Panc1 (cell line): ENCODE results near the gene VAV3. TPM values are rescaled to one million over a fixed set of nuclear protein-coding genes. Genes with fewer than 3 reads are reported as not detected.

Experiments
- ATAC-seq: fragments of 200-7000 bp; cut with Tn5 transposase; 2 replicates; pipeline ENCODE4 v1.9.1; 2020; ENCODE audit warnings: mild to moderate bottlenecking, moderate library complexity
- BruUV-seq: library from RNA; stranded (reverse); fragments of 400-500 nt; replicated peaks from 2 replicates; lab custom pipeline; 2021; lab: Mats Ljungman, UMichigan
- CTCF ChIA-PET: fragments of 300-600 bp; sonication (Branson Sonifier 250); formaldehyde crosslinking; loops from one replicate; lab custom pipeline; 2022; ENCODE audit warnings: antibody characterized with exemption; lab: Charles Lee
- POLR2A ChIA-PET: fragments of 300-600 bp; sonication (Branson Sonifier 250); formaldehyde crosslinking; loops from one replicate; lab custom pipeline; 2022; ENCODE audit warnings: antibody characterized with exemption; lab: Charles Lee
- DNase-seq: peaks from one replicate; pipeline ENCODE4 v3.0.0-alpha.2; 2010; ENCODE audit warnings: low read depth, low spot score
- H3K27ac ChIP-seq: 2 replicates; pipeline ENCODE4 v1.5.1; 2011; ENCODE audit warnings: mild to moderate bottlenecking, low read length, inconsistent platforms
- H3K27me3 ChIP-seq: fragments of 200-500 bp; sonication (Bioruptor generic); 2 replicates; pipeline ENCODE4 v1.6.0; 2014; ENCODE audit warnings: low read length, inconsistent platforms; ENCODE audit not compliant: control insufficient read depth, insufficient read depth
- H3K36me3 ChIP-seq: fragments of 200-500 bp; sonication (Bioruptor generic); 2 replicates; pipeline ENCODE4 v1.5.1; 2014; ENCODE audit warnings: inconsistent platforms, mild to moderate bottlenecking, low read length, moderate library complexity; ENCODE audit not compliant: control insufficient read depth, insufficient read depth
- H3K4me1 ChIP-seq: 2 replicates; pipeline ENCODE4 v1.5.1; 2011; ENCODE audit warnings: inconsistent platforms, mild to moderate bottlenecking, low read length, moderate library complexity; ENCODE audit not compliant: control insufficient read depth, insufficient read depth
- H3K4me3 ChIP-seq, 2 experiments: 2 replicates each; pipeline ENCODE4 v1.5.1; 2011 to 2012; ENCODE audit warnings: low read depth in 2 of 2, low read length in 2 of 2, mild to moderate bottlenecking in 2 of 2, inconsistent platforms in 1 of 2, moderate library complexity in 1 of 2
- H3K9me3 ChIP-seq: fragments of 200-500 bp; sonication (Bioruptor generic); 2 replicates; pipeline ENCODE4 v1.5.1; 2014; ENCODE audit warnings: low read depth, mild to moderate bottlenecking, inconsistent platforms, low read length, moderate library complexity; ENCODE audit not compliant: control insufficient read depth, insufficient read depth
- POLR2AphosphoS5 ChIP-seq: IDR thresholded peaks from 2 replicates; pipeline ENCODE4 v1.6.1; 2012; ENCODE audit warnings: mild to moderate bottlenecking, low read depth, low read length, moderate library complexity
- SIN3A ChIP-seq: IDR thresholded peaks from 2 replicates; pipeline ENCODE4 v1.6.1; 2012; ENCODE audit warnings: low read depth, mild to moderate bottlenecking, low read length, moderate library complexity, borderline replicate concordance; ENCODE audit not compliant: insufficient read depth
- TCF7L2 ChIP-seq: IDR thresholded peaks from 2 replicates; pipeline ENCODE4 v1.6.1; 2011; ENCODE audit warnings: mild to moderate bottlenecking, low read depth, low read length, inconsistent platforms
- in situ Hi-C: cut with HindIII; loops from 2 replicates; pipeline ENCODE4 v1.10.0; 2016; ENCODE audit warnings: low sequenced_read_pairs, low pct_unique_long_range_greater_than_20kb
- intact Hi-C: fragments of 100-400 bp; cut with micrococcal nuclease; formaldehyde crosslinking; loops from one replicate; pipeline ENCODE4 v1.10.0; 2022; ENCODE audit not compliant: unreplicated experiment
- total RNA-seq: library from RNA; stranded (reverse); gene quantifications from one replicate; pipeline ENCODE4 v1.2.1, GENCODE V29; 2021; ENCODE audit not compliant: unreplicated experiment
- TF ChIP-seq, protein P1 (sequence below): fragments of 450-650 bp; IDR thresholded peaks from 2 replicates; pipeline ENCODE4 v1.5.1; 2017; ENCODE audit warnings: mild to moderate bottlenecking
- TF ChIP-seq, protein P2 (sequence below), 2 experiments: IDR thresholded peaks; 2 replicates each; pipeline ENCODE4 v1.6.1; 2011 to 2012; ENCODE audit warnings: low read depth in 2 of 2, control low read depth in 1 of 2, low read length in 1 of 2, mild to moderate bottlenecking in 1 of 2, moderate library complexity in 1 of 2; ENCODE audit not compliant: insufficient read depth in 1 of 2

Gene VAV3
- total RNA-seq, 1 experiment from 2014 or later: 0.23 TPM

DNA sequence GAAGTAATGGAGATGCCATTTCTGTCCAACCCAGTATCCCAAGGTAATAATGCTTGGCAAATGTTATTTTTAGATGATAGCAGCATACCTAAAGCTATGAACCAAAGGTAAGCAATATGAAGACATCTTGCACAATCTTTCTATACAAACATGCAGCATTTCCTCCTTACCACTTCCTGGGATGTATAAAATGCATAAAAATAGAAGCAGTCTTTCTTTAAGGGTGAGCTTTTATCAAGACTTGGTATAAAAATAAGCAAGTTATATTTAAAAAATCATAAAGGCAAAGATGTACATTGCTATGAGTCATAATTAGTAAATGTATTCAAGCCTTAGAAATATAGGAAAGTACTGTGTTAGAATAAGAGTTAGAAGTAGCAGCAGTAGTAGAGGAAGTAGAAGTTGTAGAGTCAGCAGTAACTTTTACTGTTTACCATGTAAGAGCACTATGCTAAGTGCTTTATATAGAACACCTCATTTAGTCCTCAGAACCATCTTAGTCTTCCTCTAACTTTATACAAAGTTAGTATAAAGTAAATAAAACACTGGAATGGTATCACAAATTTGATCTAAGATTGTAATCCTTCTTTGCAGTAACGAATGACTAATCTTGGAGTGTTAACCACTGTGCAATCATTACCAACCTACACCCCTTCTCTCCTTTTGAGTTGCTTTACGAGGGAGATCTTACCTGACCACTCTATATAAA lies 371.3 kb downstream of the VAV3 start:
- BruUV-seq: no TSS peak
- in situ Hi-C loops: no loop called here
- ChIA-PET CTCF (no interaction called here), POLR2A (no interaction called here)
- Histone ChIP-seq H3K4me1 (no peaks in the 10 kb centered on the region), H3K9me3 (no peaks in the 10 kb centered on the region), H3K27me3 (no peaks in the 10 kb centered on the region), H3K27ac (no peak overlapping the region), H3K36me3 (no peaks in the 10 kb centered on the region; the same call in 1 of the 2 replicates), H3K4me3 (no peak overlapping the region)
- intact Hi-C loops: no loop called here
- no peak for DNase-seq
- TF ChIP-seq POLR2AphosphoS5: no peak
- TF ChIP-seq, protein P1, sequence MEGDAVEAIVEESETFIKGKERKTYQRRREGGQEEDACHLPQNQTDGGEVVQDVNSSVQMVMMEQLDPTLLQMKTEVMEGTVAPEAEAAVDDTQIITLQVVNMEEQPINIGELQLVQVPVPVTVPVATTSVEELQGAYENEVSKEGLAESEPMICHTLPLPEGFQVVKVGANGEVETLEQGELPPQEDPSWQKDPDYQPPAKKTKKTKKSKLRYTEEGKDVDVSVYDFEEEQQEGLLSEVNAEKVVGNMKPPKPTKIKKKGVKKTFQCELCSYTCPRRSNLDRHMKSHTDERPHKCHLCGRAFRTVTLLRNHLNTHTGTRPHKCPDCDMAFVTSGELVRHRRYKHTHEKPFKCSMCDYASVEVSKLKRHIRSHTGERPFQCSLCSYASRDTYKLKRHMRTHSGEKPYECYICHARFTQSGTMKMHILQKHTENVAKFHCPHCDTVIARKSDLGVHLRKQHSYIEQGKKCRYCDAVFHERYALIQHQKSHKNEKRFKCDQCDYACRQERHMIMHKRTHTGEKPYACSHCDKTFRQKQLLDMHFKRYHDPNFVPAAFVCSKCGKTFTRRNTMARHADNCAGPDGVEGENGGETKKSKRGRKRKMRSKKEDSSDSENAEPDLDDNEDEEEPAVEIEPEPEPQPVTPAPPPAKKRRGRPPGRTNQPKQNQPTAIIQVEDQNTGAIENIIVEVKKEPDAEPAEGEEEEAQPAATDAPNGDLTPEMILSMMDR: no peak
- TF ChIP-seq, protein P2, sequence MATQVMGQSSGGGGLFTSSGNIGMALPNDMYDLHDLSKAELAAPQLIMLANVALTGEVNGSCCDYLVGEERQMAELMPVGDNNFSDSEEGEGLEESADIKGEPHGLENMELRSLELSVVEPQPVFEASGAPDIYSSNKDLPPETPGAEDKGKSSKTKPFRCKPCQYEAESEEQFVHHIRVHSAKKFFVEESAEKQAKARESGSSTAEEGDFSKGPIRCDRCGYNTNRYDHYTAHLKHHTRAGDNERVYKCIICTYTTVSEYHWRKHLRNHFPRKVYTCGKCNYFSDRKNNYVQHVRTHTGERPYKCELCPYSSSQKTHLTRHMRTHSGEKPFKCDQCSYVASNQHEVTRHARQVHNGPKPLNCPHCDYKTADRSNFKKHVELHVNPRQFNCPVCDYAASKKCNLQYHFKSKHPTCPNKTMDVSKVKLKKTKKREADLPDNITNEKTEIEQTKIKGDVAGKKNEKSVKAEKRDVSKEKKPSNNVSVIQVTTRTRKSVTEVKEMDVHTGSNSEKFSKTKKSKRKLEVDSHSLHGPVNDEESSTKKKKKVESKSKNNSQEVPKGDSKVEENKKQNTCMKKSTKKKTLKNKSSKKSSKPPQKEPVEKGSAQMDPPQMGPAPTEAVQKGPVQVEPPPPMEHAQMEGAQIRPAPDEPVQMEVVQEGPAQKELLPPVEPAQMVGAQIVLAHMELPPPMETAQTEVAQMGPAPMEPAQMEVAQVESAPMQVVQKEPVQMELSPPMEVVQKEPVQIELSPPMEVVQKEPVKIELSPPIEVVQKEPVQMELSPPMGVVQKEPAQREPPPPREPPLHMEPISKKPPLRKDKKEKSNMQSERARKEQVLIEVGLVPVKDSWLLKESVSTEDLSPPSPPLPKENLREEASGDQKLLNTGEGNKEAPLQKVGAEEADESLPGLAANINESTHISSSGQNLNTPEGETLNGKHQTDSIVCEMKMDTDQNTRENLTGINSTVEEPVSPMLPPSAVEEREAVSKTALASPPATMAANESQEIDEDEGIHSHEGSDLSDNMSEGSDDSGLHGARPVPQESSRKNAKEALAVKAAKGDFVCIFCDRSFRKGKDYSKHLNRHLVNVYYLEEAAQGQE (IDR thresholded peaks at IDR 0.05; ENCODE audit: insufficient read depth in 1 of 2, low read depth in 2 of 2, low read length in 1 of 2): no peak
- no peak for TF ChIP-seq SIN3A
- TF ChIP-seq TCF7L2: no peak
- ATAC-seq: no peak

DNA sequence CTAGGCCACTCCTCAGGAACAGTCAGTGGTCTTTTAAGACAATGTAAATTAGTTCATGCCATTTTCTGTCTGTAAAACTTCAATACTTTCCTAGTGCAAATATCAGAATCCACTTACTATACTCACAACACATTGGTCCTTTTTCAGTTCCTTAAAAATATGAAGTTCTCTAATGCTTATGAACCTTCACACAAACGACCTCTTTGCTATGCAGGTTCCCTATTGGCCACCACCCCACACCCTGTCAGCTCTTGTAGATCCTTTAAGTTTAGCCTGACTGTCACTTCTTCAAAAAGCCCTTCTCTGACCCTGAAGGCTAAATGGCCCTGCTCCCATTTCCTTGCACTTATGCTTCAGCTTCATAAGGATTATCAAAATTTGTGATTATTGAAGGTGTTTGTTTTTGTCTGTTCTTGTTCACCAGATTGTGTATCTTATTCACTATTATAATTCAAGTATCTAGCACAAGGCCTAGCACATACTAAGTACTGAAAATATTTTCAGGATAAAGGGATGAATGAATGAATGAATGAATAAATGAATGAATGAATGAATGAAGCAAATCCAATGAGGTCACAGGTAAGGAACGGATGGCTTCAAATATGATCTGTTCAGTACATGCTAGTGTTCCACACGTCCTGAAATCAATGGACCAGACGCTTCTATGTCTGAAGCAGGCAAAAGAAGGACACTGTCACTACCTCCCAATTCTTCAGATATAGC lies 373.9 kb downstream of the VAV3 start:
- CTCF ChIA-PET: no interaction called here
- no TSS peak for BruUV-seq
- no peaks in the 10 kb centered on the region for H3K4me1 ChIP-seq

More for the DNA sequence above, 373.9 kb downstream of the VAV3 start:
- DNase-seq (no peak), ATAC-seq (no peak)
- H3K9me3 ChIP-seq: no peaks in the 10 kb centered on the region
- H3K27ac ChIP-seq: no peak overlapping the region
- H3K27me3 ChIP-seq: no peaks in the 10 kb centered on the region
- POLR2A ChIA-PET: no interaction called here
- H3K4me3 ChIP-seq: no peak overlapping the region
- H3K36me3 ChIP-seq: no peaks in the 10 kb centered on the region; the same call in 1 of the 2 replicates
- TF ChIP-seq SIN3A: no peak
- TF ChIP-seq, protein P2 (IDR thresholded peaks at IDR 0.05; ENCODE audit: insufficient read depth in 1 of 2, low read depth in 2 of 2, low read length in 1 of 2): no peak
- TF ChIP-seq TCF7L2: no peak
- TF ChIP-seq, protein P1: no peak
- TF ChIP-seq POLR2AphosphoS5: no peak
- in situ Hi-C loops (no loop called here), intact Hi-C loops (no loop called here)
